MM.1S (cell line): ENCODE results near the gene ATP11B.

Experiments used
- DNase-seq: peaks from one replicate; pipeline ENCODE4 v3.0.0-alpha.2; 2015
- H2AFZ ChIP-seq: fragments of 300-600 bp; sonication (generic); 2 replicates; pipeline ENCODE4 v1.6.0; 2016; ENCODE audit warnings: antibody characterized with exemption, low read length
- H3F3A ChIP-seq: fragments of 300-600 bp; sonication (generic); 2 replicates; pipeline ENCODE4 v1.6.1; 2016; ENCODE audit warnings: mild to moderate bottlenecking, antibody characterized with exemption, low read length, moderate library complexity, mixed read lengths; ENCODE audit not compliant: insufficient read depth
- H3K27ac ChIP-seq: fragments of 300-600 bp; sonication (generic); 2 replicates; pipeline ENCODE4 v1.5.1; 2016; ENCODE audit warnings: mild to moderate bottlenecking, low read length
- H3K27me3 ChIP-seq: fragments of 300-600 bp; sonication (generic); replicated peaks from 2 replicates; pipeline ENCODE4 v1.6.0; 2016; ENCODE audit warnings: low read length; ENCODE audit not compliant: insufficient read depth
- H3K36me3 ChIP-seq: fragments of 300-600 bp; sonication (generic); replicated peaks from 2 replicates; pipeline ENCODE4 v1.6.1; 2016; ENCODE audit warnings: mild to moderate bottlenecking, low read length, mixed read lengths; ENCODE audit not compliant: insufficient read depth
- H3K4me1 ChIP-seq: fragments of 300-600 bp; sonication (generic); 2 replicates; pipeline ENCODE4 v1.6.1; 2016; ENCODE audit warnings: low read length, mixed read lengths
- H3K4me2 ChIP-seq: fragments of 300-600 bp; sonication (generic); 2 replicates; pipeline ENCODE4 v1.6.0; 2016; ENCODE audit warnings: low read depth, low read length
- H3K4me3 ChIP-seq: fragments of 300-600 bp; sonication (generic); 2 replicates; pipeline ENCODE4 v1.5.1; 2016; ENCODE audit warnings: low read length, mixed read lengths
- H3K79me2 ChIP-seq: fragments of 300-600 bp; sonication (generic); 2 replicates; pipeline ENCODE4 v1.6.1; 2016; ENCODE audit warnings: mixed run types, low read length, mixed read lengths
- H3K9ac ChIP-seq: fragments of 300-600 bp; sonication (generic); 2 replicates; pipeline ENCODE4 v1.6.1; 2016; ENCODE audit warnings: low read length, mixed read lengths
- H3K9me2 ChIP-seq: fragments of 300-600 bp; sonication (generic); replicated peaks from 2 replicates; pipeline ENCODE4 v1.6.1; 2016; ENCODE audit warnings: mild to moderate bottlenecking, low read length, mixed read lengths; ENCODE audit not compliant: insufficient read depth
- H3K9me3 ChIP-seq: fragments of 300-600 bp; sonication (generic); replicated peaks from 2 replicates; pipeline ENCODE4 v1.6.1; 2016; ENCODE audit warnings: mild to moderate bottlenecking, low read length, mixed read lengths; ENCODE audit not compliant: insufficient read depth
- H4K20me1 ChIP-seq: fragments of 300-600 bp; sonication (generic); 2 replicates; pipeline ENCODE4 v1.6.1; 2016; ENCODE audit warnings: mild to moderate bottlenecking, low read length, moderate library complexity, mixed read lengths; ENCODE audit not compliant: insufficient read depth
- EZH2 ChIP-seq: fragments of 300-600 bp; sonication (generic); optimal IDR thresholded peaks from 2 replicates; pipeline ENCODE3; 2017; ENCODE audit warnings: low read depth, mild to moderate bottlenecking, antibody characterized with exemption, low read length, mixed read lengths
- EZH2phosphoT487 ChIP-seq: fragments of 300-600 bp; sonication (generic); IDR thresholded peaks from 2 replicates; pipeline ENCODE4 v1.6.1; 2018; ENCODE audit warnings: antibody characterized with exemption, low read length
- TF ChIP-seq, protein P1 (sequence below): fragments of 300-600 bp; sonication (generic); IDR thresholded peaks from 2 replicates; pipeline ENCODE4 v1.5.1; 2016; ENCODE audit warnings: antibody characterized with exemption, low read length, mixed read lengths

Gene ATP11B

DNA sequence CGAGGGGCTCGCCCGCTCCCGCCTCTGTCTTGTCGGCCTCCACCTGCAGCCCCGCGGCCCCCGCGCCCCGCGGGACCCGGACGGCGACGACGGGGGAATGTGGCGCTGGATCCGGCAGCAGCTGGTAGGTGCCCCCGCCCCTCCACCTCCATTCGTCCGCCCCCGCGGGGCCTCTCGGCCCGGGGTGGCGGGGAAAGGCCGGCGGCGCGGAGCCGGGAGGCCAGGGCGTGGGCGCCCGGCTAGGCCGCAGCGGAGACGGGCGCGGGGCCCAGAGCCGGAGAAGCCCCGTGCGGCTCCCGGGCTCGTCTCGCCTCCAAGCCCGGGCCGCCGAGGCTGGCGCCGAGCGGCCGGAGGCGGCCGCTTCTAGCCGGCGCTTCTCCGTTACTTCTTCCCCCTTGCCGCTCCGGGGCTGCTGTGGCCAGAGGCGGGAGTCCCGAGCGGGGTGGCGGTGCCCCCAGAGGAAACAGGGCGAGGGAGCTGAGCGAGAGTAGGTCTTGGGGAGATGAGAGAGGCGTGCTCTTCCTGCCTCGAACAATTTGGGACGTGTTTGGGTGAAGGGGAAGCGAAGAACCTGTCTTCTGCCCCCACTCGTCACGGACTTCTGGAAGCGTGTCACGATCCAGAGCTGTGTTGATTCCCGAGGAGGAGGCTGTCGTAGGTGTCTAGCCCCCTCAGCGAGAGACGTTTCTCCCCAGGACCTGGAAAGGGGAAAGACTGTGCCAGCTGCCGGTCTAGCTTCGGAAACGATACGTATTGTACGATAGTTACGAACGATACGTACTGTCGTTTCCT lies 555 bp downstream of the ATP11B start:
- H3F3A ChIP-seq: peaks cover 32% of the 10 kb centered on the region
- H4K20me1 ChIP-seq: 0 out of 2 replicates have a peak, but pooled peaks cover 3% of the 10 kb centered on the region
- H3K4me1 ChIP-seq: peaks cover 29% of the 10 kb centered on the region
- H3K9me3 ChIP-seq: no peaks in the 10 kb centered on the region
- H2AFZ ChIP-seq: peak overlapping the region; percentile 48
- H3K27ac ChIP-seq: peak overlapping the region; percentile 69
- TF ChIP-seq EZH2 (no peak), EZH2phosphoT487 (no peak)
- TF ChIP-seq, protein P1, sequence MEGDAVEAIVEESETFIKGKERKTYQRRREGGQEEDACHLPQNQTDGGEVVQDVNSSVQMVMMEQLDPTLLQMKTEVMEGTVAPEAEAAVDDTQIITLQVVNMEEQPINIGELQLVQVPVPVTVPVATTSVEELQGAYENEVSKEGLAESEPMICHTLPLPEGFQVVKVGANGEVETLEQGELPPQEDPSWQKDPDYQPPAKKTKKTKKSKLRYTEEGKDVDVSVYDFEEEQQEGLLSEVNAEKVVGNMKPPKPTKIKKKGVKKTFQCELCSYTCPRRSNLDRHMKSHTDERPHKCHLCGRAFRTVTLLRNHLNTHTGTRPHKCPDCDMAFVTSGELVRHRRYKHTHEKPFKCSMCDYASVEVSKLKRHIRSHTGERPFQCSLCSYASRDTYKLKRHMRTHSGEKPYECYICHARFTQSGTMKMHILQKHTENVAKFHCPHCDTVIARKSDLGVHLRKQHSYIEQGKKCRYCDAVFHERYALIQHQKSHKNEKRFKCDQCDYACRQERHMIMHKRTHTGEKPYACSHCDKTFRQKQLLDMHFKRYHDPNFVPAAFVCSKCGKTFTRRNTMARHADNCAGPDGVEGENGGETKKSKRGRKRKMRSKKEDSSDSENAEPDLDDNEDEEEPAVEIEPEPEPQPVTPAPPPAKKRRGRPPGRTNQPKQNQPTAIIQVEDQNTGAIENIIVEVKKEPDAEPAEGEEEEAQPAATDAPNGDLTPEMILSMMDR: no peak
- peak overlapping the region; percentile 85 for H3K4me2 ChIP-seq
- peak overlapping the region; percentile 82 for H3K9ac ChIP-seq
- no peaks in the 10 kb centered on the region for H3K9me2 ChIP-seq
- H3K79me2 ChIP-seq: peaks cover 51% of the 10 kb centered on the region
- DNase-seq: peak; percentile 70
- peak overlapping the region; percentile 81 for H3K4me3 ChIP-seq
- no peaks in the 10 kb centered on the region for H3K27me3 ChIP-seq
- no peaks in the 10 kb centered on the region for H3K36me3 ChIP-seq

DNA sequence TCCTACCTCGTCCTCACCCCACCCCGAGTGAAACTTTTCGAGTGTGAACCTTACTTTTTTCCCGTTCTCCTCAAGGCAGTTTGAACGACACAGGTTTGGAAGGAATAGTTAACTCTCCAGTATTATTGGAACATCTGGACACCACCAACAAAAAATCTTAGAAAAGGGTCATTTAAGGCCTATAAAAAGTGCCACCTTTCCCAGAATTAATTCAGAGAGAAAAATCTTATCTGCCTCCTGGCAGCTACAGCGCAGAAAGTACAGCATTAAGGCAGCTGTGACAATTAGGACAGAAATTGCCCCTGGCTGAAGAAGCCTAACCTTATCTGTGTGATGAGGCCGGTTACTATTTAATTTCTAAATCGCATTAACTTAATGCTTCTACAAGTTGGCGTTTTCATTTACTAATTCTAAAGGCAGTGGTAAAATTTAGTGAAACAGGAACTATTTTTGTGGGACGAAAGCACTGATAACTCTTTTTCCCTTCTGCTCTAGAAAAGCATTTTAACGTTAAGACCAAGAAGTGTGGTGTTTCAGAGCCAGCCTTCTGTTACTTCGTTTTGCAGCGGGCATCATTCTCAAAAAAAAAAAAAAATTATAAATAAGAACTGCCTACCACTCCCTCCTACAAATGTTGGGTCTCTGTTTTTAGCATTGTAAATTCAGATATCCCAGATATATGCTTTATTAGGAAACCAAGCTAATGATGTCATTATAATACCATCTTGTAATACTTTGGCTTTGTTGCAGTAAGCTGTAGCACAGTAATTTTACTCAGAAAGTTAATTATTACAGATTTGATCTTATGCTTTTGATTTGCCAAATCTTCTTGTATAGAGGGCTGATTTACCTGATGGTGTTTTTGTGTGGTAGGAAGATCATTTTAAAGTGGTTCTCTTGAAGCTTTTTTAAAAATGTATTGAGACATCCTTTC lies 1.4 kb downstream of the ATP11B start:
- Histone ChIP-seq H3K4me2 (peak overlapping the region; percentile 85), H3K9ac (peak overlapping the region; percentile 82), H4K20me1 (peaks cover 5% of the 10 kb centered on the region; the same call in 1 of the 2 replicates), H3F3A (peaks cover 24% of the 10 kb centered on the region), H3K9me2 (no peaks in the 10 kb centered on the region), H2AFZ (peak overlapping the region; percentile 48), H3K27ac (peak overlapping the region; percentile 69), H3K79me2 (peaks cover 59% of the 10 kb centered on the region), H3K27me3 (no peaks in the 10 kb centered on the region), H3K4me3 (peak overlapping the region; percentile 81), H3K36me3 (no peaks in the 10 kb centered on the region), H3K9me3 (no peaks in the 10 kb centered on the region), H3K4me1 (peaks cover 20% of the 10 kb centered on the region)
- TF ChIP-seq EZH2 (no peak), EZH2phosphoT487 (no peak)
- TF ChIP-seq, protein P1: no peak
- no peak for DNase-seq

DNA sequence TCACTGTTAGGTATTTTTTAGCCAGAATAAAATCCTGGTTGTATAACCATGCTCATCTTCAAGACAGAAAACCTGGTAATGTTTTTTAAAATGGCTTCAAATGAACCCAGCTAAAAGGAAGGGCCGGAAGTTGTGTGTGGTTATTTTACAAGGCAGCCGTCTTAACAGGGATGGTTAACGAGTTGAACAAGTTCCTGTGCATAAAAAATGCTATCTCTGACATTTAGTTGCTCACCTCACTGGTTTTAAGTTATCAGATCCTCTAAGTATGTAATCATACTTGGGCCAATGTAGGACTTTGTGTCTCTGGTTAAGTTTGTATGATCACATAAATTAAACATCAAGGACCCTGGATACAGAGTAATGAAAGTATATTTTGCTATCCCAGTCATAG lies 2.1 kb downstream of the ATP11B start:
- H3K4me3 ChIP-seq: peak overlapping the region; percentile 81
- H3K4me2 ChIP-seq: peak overlapping the region; percentile 85
- no peaks in the 10 kb centered on the region for H3K36me3 ChIP-seq
- H3K4me1 ChIP-seq: peaks cover 14% of the 10 kb centered on the region
- H3F3A ChIP-seq: peaks cover 22% of the 10 kb centered on the region
- peaks cover 66% of the 10 kb centered on the region for H3K79me2 ChIP-seq
- peak; percentile 75 for DNase-seq
- H3K27ac ChIP-seq: peak overlapping the region; percentile 69; the same call in 1 of the 2 replicates
- H3K27me3 ChIP-seq: no peaks in the 10 kb centered on the region
- no peaks in the 10 kb centered on the region for H3K9me2 ChIP-seq
- no peak overlapping the region for H2AFZ ChIP-seq
- peaks cover 7% of the 10 kb centered on the region; the same call in 1 of the 2 replicates for H4K20me1 ChIP-seq
- TF ChIP-seq EZH2phosphoT487: no peak
- TF ChIP-seq, protein P1: no peak
- TF ChIP-seq EZH2: no peak
- peak overlapping the region; percentile 82; the same call in 1 of the 2 replicates for H3K9ac ChIP-seq
- H3K9me3 ChIP-seq: no peaks in the 10 kb centered on the region
